ENCODE measurements around the gene COX6A2.
"Not testable (repeated sequence)": the region's sequence is repeated elsewhere in the genome, so short reads cannot be mapped to it uniquely, and the experiment has no call there.

Gene COX6A2

DNA sequence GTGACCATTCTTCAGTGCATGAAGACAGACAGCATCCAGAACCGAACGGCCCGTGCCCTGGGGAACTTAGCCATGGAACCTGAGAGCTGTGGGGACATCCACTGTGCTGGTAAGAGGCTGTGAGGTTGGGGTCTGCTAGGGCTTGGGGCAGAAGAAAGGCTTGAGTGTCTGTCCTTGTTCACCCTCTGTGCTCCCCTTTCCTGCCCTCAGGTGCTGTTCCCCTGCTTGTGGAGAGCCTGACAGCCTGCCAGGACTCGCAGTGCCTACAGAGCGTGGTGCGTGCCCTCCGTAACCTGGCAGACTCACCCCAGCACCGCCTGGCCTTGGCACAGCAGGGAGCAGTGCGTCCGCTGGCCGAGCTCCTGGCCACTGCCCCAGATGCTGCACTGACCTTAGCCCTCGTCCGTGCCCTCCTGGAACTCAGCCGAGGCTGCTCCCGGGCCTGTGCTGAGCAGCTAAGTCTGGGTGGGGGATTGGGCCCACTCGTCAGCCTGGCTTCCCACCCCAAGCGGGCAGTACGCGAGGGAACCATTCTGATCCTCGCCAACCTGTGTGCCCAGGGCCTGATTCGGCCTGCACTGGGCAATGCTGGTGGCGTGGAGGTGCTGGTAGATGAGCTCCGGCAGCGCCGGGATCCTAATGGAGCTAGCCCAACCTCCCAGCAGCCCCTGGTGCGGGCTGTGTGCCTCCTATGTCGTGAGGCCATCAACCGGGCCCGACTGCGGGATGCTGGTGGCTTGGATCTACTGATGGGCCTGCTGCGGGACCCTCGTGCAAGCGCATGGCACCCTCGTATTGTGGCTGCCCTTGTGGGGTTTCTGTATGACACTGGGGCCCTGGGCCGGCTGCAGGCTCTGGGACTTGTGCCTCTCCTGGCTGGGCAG lies 34.0 kb upstream of the COX6A2 start:
- DNase-seq (ENCODE audit: low read depth, low spot score): no peak

DNA sequence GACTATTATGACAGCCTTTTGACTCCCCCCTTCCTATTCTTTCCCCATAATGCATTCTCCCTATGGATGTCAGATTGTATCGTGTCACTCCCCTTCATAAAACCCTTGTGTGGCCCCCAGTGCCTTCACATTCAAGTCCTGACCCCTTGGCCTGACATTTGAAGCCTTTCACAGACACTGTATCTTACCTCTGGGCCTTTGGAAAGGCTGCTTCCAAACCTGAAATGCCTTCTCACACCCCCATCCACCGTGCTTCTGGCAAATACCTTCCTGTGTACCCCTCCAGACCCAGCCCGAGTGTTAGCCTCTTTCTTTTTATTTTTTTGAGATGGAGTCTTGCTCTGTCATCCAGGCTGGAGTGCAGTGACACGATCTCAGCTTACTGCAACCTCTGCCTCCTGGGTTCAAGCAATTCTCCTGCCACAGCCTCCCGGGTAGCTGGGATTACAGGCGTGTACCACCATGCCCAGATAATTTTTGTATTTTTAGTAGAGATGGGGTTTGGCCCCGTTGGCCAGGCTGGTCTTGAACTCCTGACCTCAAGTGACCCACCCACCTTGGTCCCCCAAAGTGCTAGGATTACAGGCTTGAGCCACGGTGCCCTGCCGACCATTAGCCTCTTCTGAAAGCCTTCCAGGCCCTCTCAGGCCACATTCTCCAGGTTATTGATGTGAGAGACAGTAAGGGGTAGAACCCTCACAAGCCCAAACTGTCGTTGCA lies 33.2 kb upstream of the COX6A2 start:
- no peak for DNase-seq (ENCODE audit: low read depth, low spot score)

DNA sequence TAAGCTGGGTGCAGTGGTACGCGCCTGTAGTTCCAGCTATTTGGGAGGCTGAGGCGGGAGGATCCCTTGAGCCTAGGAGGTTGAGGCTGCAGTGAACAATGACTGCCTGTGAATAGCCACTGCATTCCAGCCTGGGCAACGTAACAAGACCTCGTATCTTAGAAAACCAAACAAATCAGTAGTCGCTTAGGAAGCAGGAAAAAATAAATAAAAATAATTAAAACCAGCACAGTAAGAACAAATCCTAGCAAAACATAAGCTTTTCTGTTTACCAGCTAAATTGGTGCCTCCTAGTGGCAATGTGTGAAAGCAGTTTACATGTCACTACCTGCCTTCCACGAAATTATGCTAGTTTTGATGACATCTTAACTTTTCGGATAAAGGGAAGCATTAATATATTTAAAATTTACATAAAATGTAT lies 32.4 kb upstream of the COX6A2 start:
- no peak for DNase-seq (ENCODE audit: low read depth, low spot score)

DNA sequence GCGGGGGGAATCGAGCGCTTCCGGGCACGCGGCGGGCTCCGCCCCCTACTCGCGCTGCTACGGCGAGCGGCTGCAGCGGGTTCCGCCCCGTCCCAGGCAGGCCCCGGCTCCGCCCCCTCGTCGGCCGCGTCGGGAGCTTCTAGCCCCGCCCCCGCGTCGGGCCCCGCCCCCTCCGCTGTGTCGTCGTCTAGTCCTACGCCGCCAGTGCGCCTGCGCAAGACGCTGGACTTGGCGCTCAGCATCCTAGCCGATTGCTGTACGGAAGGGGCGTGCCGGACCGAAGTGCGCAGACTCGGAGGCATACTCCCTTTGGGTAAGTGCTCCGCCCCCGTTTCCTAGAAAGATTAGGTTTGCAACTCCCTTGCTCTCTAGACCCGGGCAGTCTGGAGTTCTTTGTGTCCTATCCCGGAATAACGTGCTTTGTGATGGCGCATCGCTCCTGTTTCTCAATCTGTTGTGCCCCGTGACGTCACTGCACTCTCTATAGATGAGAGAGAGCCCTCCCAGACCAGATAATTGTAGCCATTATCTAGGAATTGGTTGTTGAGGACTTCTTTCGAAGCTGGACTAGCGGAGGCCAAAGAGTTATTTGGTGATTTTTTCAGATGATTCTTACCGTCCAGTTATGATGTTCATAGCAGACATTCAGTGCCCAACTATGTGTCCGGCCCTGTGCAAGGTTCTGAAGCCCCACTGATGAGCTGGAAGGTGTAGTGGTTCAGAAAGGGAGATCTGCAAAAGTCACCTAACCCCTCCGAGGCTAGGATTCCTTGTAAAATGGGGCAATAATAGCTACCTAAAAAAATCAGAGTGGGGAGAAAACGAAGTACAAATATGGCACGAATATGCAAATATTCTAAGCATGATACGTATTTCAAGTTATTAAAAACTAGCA lies 31.8 kb upstream of the COX6A2 start:
- DNase-seq (ENCODE audit: low read depth, low spot score): peak; percentile 100

DNA sequence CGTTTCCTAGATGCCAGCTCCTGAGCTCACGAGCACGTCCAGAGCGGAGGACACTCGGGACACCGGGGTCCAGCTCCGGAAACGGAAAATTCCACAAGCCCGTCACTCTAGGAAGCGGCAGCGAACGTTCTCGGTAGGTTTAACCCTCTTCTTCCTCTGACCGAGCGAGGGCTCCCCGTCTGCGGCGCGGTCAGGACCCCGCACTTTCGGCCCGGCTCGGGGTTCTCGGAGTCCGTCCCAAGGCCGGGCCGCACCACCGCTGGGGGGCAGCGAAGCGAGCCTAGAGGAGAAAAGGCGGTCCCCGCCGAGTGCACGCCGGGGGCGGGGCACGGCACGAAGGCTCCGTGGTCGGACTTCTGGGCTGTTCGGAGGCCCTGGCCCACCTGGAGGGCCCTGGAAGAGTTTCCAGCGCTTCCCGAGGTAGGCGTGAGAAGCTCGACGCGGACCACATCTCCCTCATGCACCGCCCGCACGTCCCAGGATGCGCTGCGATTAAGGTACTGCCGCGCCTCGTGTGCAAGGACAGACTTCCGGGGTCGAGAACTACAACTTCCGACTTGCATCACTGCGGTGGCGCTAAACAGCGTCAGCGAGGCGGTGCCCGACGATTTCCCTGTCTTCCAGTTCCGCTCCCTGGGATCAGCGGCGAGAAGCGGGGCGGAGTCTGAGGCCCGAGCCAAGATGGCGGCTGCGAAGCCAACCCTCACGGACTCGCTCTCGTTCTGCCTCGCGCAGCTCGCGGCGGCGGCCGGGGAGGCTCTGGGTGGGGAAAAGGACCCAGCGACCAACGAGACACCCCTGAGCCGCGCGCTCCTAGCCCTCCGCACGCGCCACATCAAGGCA lies 30.9 kb upstream of the COX6A2 start, which contains the start of gene ARMC5:
Gene ARMC5, plus strand, starts transcription at position 658 of the 843 bp plus-strand sequence. Its CDS starts 24 bp downstream, at position 682.
- DNase-seq (ENCODE audit: low read depth, low spot score): peak; percentile 92

DNA sequence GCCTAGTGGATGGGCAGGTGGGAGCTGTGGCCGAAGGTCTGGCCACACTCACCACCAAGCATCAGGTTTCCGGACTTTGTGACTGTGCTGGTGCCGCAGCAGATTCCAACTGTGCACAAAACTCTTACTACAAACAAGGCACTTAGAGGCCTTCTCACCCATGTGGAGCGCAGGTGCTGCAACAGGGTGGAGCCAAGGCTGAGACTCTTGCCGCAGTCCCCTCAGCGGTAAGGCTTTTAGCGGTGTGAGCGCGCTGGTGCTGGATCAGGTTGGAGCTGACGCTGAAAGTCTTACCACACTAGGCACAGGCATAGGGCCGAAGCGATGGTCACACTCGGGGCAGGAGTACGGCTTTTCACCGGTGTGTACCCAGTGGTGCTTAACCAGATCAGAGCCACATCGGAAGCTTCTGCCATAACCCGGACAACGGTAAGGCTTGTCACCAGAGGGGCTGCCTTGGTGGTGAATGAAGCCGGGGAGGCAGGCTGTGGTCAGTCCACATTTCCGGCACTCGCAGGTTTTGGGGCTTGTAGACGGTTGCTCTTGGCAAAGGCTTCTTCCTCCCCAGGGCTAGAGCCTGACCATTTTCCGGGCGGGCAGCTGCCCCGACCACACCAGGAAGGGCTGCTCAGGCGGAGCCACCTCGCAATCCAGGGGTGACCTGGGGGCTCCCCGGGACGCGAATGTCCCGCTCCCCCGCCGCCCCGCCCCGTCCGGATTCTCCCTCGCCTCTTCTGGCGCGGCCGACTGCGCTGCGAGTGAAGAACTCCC lies 30.1 kb upstream of the COX6A2 start:
- no peak for DNase-seq (ENCODE audit: low read depth, low spot score)

DNA sequence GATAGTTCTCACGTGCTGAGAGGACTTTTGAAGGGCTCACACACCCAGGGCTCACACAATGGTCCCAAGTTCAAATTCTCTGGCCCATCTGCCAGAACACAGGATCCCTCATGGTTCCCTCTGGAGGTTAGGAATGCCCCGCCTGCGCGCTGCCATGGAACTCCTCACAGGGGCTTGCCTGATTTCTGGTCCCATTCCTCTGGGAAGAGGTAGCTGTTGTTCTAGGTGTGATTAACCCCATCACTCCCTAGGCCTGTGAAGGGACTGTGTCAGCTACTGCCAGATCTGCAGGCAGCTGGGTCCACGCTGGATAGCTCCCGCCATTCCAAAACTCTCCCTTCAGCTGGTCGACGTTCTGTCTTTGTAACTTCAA lies 28.8 kb upstream of the COX6A2 start:
- DNase-seq (ENCODE audit: low read depth, low spot score): no peak

DNA sequence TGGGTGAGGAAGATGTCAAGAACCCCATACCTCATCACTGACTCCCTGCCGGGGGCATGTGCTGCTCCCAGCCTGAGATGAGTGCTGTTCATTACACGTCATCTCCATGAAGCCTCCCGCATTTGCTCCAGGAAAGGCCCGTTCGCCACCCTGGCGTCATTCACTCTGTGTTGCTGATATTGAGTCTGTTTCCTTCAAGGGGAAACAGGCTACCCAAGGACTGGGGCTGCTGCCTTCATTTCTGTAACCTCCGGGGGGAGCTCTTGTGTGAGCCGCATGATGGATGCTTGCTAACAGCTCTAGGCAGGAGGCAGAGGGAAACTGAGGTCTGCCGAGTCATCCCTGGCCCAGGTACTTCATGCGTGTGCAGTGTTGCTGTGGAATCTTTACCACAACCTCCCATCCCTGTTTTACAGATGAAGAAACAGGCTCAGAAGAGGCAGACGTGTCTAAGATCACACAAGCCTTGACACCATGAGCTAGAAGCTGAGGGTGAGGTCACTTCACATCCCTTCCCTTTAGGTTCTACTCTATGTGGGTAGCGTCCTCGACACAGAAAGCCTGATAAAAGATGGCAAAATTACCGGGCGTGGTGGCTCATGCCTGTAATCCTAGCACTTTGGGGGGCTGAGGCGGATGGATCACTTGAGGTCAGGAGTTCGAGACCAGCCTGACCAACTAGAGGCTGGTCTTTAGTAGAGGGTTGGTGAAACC lies 27.6 kb upstream of the COX6A2 start:
- no peak for DNase-seq (ENCODE audit: low read depth, low spot score)

DNA sequence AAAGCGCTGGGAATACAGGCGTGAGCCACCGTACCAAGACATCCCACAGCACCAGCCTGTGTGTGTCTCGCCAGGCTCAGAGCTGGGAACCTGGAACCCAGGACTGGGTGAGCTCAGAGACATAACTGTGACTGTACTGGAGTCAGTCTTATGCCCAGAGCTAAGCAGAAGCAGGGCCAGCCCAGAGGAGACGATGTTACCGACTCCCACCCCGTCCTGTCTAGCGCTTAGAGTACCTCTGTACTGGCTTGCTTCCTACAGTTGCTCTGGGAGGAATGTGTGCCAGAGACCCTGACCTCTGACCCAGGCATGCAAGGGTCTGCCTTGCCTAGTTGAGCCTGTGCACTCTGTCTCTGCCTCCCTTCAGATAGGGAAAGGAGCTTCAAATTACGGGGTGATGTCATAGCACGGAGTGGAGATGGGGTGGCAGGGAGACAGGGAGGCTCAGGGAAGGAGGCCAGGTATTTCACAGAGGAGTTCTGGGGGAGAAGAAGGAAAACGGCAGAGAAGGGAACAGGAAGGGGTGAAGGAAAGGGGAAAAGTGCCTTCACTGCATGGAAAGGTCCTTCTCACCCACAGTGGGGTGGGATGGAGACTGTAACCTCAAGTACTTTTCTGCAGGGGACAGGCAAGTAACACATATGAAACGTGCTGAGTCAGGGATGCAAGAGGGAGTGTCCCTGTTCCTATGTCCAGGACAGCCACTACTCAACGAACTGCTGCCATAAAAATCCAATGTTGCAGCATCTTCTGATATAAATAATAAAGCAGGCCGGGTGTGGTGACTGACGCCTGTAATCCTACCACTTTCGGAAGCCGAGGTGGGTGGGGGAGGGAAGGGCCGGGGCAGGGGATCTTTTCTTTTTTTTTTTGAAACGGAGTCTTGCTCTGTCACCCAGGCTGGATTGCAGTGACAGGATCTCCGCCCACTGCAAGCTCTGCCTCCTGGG lies 25.4 kb upstream of the COX6A2 start:
- DNase-seq (ENCODE audit: low read depth, low spot score): no peak

DNA sequence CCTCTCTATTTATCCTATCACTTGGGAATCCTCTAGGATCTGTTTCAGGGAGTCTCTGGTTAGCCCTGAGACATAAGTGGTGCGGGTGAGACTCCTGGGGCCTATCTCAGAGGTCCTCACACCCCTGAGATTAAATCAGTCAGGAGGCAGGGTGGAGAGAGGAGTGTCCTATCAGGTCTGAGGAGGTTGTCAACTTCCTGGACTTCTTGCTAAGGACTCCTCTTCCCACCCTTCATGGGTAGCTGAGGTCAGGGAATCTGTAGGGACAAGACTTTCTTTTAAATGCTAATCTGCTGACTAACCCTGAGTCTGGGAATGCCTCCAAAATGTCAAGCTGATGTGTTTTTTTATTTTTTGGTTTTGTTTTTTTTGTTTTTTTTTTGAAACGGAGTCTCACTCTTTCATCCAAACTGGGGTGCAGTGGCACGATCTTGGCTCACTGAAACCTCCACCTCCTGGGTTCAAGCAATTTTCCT lies 24.5 kb upstream of the COX6A2 start:
- no peak for DNase-seq (ENCODE audit: low read depth, low spot score)

DNA sequence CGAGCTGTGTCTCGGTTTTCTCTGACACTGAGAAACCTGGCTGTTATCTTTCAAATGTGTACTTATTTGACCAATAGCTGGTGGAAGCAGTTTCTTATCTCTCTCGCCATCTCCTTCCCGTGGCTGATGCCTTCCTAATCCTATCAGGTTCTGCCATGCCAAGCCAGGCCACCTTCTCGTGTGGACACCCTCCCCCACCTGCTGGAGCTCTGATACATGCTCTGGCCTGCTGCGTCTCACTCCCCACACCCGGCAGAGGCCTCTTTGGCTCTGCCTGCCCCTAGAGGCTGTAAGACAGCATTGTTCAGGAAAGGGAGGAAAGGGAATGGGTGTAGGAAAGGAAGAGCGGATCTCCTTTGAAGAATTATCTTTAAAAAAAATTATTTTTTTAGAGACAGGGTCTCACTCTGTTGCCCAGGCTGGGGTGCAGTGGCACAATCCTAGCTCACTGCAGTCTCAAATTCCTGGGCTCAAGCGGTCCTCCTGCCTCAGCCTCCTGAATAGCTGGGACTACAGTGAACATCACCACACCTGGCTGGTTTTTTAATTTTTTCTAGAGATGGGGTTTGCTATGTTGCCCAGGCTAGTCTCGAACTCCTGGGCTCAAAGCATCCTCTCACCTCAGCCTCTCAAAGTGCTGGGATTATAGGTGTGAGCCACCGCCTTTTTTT lies 23.7 kb upstream of the COX6A2 start:
- DNase-seq (ENCODE audit: low read depth, low spot score): no peak

DNA sequence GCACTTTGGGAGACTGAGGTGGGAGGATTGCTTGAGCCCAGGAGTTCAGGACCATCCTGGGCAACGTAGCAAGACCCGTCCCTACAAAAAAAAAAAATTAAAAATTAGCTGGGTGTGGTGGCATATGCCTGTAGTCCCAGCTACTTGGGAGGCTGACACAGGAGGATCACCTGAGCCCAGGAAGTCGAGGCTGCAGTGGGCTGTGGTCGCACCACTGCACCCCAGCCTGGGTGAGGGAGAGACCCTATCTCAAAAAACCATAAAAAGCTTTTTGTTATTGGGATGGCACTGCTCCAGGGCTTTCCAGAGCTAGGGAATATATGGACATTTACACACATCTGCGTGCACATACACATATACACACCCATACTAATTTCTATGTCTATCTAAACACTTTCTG lies 23.0 kb upstream of the COX6A2 start:
- no peak for DNase-seq (ENCODE audit: low read depth, low spot score)

DNA sequence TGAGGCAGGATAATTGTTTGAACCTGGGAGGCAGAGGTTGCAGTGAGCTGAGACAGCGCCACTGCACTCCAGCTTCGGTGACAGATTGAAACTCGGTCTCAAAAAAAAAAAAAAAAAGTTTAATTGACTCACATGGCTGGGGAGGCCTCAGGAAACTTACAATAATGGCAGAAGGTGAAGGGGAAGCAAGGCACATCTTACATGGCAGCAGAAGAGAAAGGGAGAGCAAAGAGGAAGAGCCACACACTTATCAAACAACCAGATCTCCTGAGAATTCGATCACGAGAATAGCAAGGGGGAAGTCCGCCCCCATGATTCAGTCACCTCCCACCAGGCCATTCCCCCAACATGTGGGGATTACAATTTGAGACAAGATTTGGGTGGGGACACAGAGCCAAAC lies 17.8 kb upstream of the COX6A2 start:
- DNase-seq (ENCODE audit: low read depth, low spot score): not testable (repeated sequence)

DNA sequence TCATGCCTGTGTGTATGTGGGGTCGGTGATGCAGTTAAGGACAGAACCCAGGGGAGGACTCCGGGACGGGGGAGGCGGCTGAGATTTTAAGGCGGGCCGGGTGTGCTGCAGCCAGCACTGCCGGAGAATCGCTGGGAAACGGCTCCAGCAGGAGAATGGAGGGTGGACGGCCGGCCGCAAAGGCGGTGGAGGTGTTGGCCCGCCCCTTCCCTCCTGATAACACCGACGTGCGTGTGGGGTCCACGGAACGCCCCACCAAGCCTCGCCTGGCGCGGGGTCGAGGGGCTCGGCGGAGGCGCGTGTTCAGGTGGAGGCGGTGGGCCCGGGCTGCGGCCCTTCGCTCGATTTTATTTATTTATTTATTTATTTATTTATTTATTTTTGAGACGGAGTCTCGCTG lies 13.8 kb upstream of the COX6A2 start:
- DNase-seq (ENCODE audit: low read depth, low spot score): no peak

DNA sequence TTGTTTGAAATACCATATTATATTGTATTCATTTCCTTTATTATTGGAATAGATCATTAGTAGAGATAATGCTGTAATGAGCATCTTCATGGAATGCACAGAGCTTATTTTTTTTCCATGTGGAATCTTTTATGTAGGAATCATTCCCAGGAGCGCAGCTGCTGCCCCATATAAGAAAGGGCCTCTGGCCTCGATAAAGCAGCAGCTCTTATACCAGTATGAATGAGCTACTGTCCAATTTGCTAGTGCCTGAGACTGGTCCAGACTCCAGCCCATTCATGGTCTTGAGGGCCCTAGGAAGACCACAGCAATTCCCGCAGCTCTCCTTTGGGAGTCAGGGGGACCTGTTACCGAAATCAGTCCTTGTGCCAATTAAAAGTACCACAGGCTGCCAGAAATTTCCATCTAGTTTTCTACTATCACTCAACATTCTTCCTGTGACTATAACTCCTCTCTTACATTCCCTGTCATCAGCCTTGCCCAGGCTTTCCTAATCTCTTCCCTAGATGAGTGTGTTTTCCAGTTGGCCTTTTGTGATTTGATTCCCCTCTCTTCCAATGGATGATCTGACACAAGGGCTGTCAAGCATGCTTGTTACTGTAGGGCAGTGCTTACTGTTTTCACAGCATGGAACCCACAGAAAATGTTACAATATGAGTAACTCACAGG lies 12.5 kb upstream of the COX6A2 start:
- DNase-seq (ENCODE audit: low read depth, low spot score): no peak

DNA sequence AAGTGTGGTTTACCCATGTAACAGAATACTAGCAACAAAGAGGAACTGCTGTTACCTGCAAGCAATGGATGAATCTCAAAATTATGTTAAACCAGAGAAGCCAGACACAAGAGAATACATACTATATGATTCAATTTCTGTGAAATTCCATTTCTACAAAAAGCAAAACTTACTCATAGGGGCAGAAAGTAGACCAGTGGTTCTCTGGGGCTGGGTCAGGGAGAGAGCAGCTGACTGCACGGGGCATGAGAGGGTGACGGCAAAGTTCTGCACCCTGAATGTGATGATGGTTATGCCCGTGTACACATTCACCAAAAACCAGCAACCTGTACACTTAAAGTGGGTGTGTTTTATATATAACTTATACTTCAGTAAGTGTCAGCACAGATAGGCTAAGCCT lies 11.4 kb upstream of the COX6A2 start:
- DNase-seq (ENCODE audit: low read depth, low spot score): no peak

DNA sequence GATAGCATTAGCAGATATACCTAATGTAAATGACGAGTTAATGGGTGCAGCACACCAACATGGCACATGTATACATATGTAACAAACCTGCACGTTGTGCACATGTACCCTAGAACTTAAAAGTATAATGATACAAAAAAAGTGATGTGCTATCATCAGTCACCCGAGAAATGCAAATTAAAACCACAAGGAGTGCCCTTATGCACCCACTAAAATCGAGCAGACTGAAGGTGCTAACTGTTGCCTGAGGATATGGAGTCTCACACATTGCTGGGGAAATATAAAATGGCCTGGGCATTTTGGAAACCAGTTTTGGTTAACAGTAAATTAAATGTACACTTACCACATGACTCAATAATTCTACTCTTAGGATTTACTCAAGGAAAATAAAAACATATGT lies 10.9 kb upstream of the COX6A2 start:
- DNase-seq (ENCODE audit: low read depth, low spot score): not testable (repeated sequence)

Measured in activated CD4-positive, CD25-positive, alpha-beta regulatory T cell treated with anti-CD3 and anti-CD28 coated beads, Interleukin-2, amount 50 U/mL, for 16 hours (primary cell).